ENCODE results near the gene CAV3.

The CAV3 gene

DNA sequence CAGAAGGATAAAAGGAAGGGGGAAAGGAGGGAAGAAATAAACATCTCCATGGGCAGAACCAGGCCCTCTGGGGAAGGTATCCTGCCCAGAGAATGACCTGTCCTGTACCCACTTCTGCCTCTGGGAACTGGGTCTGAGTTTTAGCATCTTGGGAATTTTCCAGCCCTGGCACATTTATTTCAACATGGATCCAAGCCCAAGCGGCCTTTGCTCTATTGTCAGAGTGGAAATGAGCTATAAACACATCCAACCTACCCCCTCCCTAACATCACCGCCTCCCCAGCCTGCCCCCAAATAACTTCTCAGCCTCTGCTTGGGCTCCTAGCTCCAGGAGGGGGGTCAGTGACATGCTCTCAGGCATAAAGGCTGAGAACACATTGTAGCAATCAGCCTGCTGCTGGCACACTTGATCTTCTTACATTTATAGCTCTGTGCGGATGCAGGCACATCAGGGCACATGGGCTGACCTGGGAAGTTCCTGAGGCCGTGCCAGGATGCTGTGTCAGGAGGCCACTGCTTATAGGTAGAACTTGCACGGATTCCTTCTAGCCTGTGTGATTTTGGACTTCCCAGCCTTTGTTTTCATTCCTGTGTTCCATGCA lies 40.4 kb downstream of the CAV3 start:
- TF ChIP-seq, protein P1, sequence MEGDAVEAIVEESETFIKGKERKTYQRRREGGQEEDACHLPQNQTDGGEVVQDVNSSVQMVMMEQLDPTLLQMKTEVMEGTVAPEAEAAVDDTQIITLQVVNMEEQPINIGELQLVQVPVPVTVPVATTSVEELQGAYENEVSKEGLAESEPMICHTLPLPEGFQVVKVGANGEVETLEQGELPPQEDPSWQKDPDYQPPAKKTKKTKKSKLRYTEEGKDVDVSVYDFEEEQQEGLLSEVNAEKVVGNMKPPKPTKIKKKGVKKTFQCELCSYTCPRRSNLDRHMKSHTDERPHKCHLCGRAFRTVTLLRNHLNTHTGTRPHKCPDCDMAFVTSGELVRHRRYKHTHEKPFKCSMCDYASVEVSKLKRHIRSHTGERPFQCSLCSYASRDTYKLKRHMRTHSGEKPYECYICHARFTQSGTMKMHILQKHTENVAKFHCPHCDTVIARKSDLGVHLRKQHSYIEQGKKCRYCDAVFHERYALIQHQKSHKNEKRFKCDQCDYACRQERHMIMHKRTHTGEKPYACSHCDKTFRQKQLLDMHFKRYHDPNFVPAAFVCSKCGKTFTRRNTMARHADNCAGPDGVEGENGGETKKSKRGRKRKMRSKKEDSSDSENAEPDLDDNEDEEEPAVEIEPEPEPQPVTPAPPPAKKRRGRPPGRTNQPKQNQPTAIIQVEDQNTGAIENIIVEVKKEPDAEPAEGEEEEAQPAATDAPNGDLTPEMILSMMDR (IDR thresholded peaks at IDR 0.05; ENCODE audit: low read depth, low read length) = no peak
- DNase-seq (ENCODE audit: extremely low read depth, low read depth) = no peak

DNA sequence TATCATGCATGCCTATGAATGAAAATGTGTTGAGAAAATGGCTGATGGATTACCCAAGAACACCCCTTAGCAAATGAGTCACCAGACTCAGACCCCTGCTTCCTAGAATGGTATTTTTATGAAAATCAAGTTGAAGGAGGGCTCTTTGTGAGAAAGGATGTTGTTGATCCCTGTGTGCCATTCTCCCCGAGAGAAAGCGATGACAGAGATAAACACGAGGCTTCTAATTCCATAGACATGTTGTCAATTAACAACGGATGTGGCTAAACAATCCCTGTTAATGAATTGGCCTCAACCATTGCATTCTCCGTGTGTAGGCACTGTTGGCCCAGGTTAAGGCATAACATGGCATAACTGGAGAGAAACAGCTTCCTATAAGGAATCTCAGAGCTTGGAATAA lies 41.6 kb downstream of the CAV3 start:
- TF ChIP-seq, protein P1 (IDR thresholded peaks at IDR 0.05; ENCODE audit: low read depth, low read length) = no peak
- no peak for DNase-seq (ENCODE audit: extremely low read depth, low read depth)

DNA sequence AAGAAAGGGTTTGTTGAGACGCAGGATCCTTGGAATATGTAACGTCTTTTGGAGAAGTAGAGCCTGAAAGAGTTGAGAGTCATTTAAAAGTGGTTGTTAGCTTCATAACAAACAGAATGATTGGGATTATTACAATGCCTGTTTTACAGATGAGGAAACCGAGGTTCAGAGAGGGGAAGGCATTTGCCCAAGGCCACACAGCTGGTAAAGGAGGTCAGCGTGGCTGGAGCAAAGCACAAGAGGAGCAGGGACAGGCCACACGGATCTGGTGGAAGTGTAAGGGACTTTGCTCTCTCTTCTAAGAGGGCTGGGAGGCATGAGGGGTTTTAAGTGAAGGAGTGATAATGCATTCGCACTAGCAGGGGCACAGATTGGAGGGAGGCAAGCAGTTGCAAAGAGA lies 42.0 kb downstream of the CAV3 start:
- no peak for DNase-seq (ENCODE audit: extremely low read depth, low read depth)
- TF ChIP-seq, protein P1 (IDR thresholded peaks at IDR 0.05; ENCODE audit: low read depth, low read length) = no peak

DNA sequence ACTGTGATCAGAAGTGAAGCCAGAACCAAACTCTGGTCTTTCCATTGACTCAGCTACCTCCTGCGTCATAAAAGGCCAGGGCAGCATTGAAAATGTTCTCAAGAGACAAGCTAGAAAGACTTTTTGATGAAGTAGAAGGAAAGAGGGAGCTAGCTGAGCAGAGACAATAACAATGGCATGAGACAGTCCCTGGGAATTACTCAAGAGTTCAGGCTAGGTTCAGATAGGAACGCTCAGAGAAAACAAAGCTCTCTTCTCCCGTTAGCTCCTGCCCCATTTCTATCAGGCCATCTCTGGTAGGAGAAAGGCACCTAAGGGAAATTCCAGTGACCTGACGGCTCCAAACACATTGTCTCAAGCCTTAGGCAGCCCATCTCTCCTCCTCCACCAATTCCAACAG lies 42.8 kb downstream of the CAV3 start:
- DNase-seq (ENCODE audit: extremely low read depth, low read depth) = no peak
- TF ChIP-seq, protein P1 (IDR thresholded peaks at IDR 0.05; ENCODE audit: low read depth, low read length) = no peak

DNA sequence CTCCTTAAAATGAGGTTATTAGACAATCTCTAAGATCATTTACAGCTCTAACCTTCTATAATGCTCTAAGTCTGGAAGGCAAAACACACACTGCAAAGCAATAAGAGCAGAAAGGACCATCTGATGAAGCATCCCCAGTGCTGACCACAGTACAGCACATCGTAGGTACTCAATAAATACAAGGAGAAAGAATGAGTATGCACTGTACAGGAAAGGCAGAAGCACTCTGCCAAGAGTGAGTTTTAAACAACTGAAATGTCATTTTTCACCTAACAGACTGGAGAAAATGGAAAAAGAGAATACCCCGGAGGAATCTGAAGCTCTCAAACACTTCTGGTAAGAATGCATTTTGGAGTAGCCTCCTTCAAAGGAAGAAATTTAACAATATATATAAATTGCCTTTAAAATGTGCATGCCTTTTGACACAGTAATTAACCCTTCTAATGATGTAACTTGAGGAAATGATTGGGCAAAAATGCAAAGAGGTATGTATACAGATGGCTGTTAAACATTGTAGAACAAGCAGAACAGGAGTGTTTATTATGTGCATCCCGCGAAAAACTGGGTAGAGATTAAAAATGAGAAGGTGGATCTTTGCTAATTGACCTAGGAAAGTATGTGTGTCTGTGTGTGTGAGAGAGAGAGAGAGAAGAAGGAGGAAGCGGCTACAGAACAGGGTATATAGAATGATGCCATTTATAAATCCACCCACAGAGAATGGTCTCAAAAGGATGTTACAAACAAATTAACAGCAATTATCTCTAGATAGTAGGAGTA lies 43.8 kb downstream of the CAV3 start:
- DNase-seq (ENCODE audit: extremely low read depth, low read depth) = no peak
- TF ChIP-seq, protein P1 (IDR thresholded peaks at IDR 0.05; ENCODE audit: low read depth, low read length) = no peak

DNA sequence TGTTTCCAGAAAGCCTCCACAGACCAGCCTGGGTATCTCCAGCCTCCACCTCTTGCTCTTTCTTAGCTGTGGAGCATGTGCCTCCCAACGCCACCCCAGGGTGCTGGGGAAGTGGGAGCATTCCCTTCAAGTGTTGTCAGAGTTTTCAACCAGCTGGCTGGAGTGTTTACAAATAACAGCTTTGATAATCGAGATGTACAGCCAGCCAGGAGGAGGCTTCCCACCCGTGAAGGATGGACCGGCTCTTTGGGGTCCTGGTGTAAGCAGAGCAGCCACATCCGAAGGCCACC lies 44.3 kb downstream of the CAV3 start:
- TF ChIP-seq, protein P1 (IDR thresholded peaks at IDR 0.05; ENCODE audit: low read depth, low read length) = no peak
- DNase-seq (ENCODE audit: extremely low read depth, low read depth) = no peak

DNA sequence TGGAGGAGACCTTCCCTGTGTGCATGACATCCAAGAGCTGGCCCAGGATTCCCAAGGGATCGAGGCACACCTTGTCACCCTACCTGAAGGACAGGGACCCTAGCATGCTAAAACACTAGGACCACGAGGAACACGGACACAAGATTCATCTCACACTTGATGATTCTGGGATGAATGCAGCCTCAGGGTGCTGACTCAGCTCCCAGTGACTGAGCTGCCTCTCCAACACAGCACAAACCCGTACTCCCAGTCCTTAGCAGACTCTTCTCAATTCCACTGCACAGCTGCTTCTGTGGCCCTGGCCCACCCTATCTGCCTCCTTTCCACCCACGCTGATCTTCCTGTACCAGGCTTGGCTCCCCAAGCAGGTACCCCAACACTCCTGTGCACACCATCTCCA lies 44.9 kb downstream of the CAV3 start:
- TF ChIP-seq, protein P1 (IDR thresholded peaks at IDR 0.05; ENCODE audit: low read depth, low read length) = no peak
- no peak for DNase-seq (ENCODE audit: extremely low read depth, low read depth)
